H1 (cell line): ENCODE measurements around the gene AGBL5. TPM values are rescaled to one million over a fixed set of nuclear protein-coding genes. Genes with fewer than 3 reads are reported as not detected.
A peak's percentile ranks its signal among the peaks of the same experiment; 100 is the strongest.

Experiments
- CTCF ChIA-PET: fragments of 300-600 bp; sonication (Branson Sonifier 250); formaldehyde crosslinking; loops from one replicate; lab custom pipeline; 2021; ENCODE audit not compliant: partially characterized antibody; lab: Charles Lee
- POLR2A ChIA-PET: fragments of 300-600 bp; sonication (Branson Sonifier 250); formaldehyde crosslinking; loops from one replicate; lab custom pipeline; 2021; ENCODE audit warnings: inconsistent platforms; ENCODE audit not compliant: partially characterized antibody; lab: Charles Lee
- DNase-seq, 2 experiments: peaks; one replicate each; pipeline versions ENCODE4 v3.0.0 to v3.0.0-alpha.2; 2010 to 2022; ENCODE audit warnings: low spot score in 2 of 2, low read depth in 1 of 2, mixed read lengths in 1 of 2
- FAIRE-seq: peaks from 2 replicates; lab custom pipeline; 2011; peaks lifted over from hg19 to GRCh38; lab: Jason Lieb, UNC
- H2AFZ ChIP-seq: 2 replicates; pipeline ENCODE4 v1.8.1; 2012; ENCODE audit warnings: low read length, inconsistent platforms
- H2AK5ac ChIP-seq: 2 replicates; pipeline ENCODE4 v1.6.1; 2013; ENCODE audit warnings: low read depth, low read length
- H2BK120ac ChIP-seq: replicated peaks from 2 replicates; pipeline ENCODE3; 2013; ENCODE audit warnings: low read depth, low read length, inconsistent platforms
- H2BK12ac ChIP-seq: 2 replicates; pipeline ENCODE4 v1.6.1; 2013; ENCODE audit warnings: low read depth, low read length
- H2BK15ac ChIP-seq: 2 replicates; pipeline ENCODE4 v1.6.1; 2013; ENCODE audit warnings: low read length
- H2BK20ac ChIP-seq: 2 replicates; pipeline ENCODE4 v1.6.1; 2013; ENCODE audit warnings: low read length
- H2BK5ac ChIP-seq: 2 replicates; pipeline ENCODE4 v1.6.1; 2013; ENCODE audit warnings: low read depth, low read length
- H3K14ac ChIP-seq: 2 replicates; pipeline ENCODE4 v1.6.1; 2013; ENCODE audit warnings: inconsistent platforms; ENCODE audit not compliant: insufficient read length
- H3K18ac ChIP-seq: 2 replicates; pipeline ENCODE4 v1.6.1; 2013; ENCODE audit warnings: low read length; ENCODE audit errors: extremely low read depth
- H3K23ac ChIP-seq: 2 replicates; pipeline ENCODE4 v1.6.1; 2013; ENCODE audit warnings: inconsistent platforms; ENCODE audit not compliant: insufficient read length
- H3K23me2 ChIP-seq: 2 replicates; pipeline ENCODE4 v1.6.1; 2013; ENCODE audit warnings: low read depth, low read length
- H3K27ac ChIP-seq: 2 replicates; pipeline ENCODE4 v1.6.1; 2011; ENCODE audit warnings: low read depth, low read length, inconsistent platforms
- H3K27me3 ChIP-seq, 4 experiments: replicated peaks in 1 of 4; 1 replicate in 1 of 4; 2 replicates in 3 of 4; pipeline versions ENCODE4 v1.6.1 to v1.8.1; 2011 to 2013; ENCODE audit warnings: low read length in 3 of 4, mild to moderate bottlenecking in 3 of 4, inconsistent platforms in 2 of 4, mixed read lengths in 2 of 4, moderate library complexity in 1 of 4; ENCODE audit not compliant: control insufficient read depth in 3 of 4, insufficient read depth in 3 of 4; ENCODE audit errors: extremely low read depth in 1 of 4
- H3K36me3 ChIP-seq, 4 experiments: 2 replicates each; pipeline versions ENCODE4 v1.6.1 to v1.8.1; 2011 to 2013; ENCODE audit warnings: mild to moderate bottlenecking in 4 of 4, low read length in 3 of 4, moderate library complexity in 2 of 4, control low read depth in 1 of 4, inconsistent platforms in 1 of 4; ENCODE audit not compliant: insufficient read depth in 4 of 4, control insufficient read depth in 2 of 4
- H3K4ac ChIP-seq: replicated peaks from 2 replicates; pipeline ENCODE3; 2013; ENCODE audit warnings: low read length, low read depth, mixed read lengths, inconsistent platforms; ENCODE audit not compliant: insufficient read length
- H3K4me1 ChIP-seq, 4 experiments: replicated peaks in 1 of 4; 1 replicate in 1 of 4; 2 replicates in 3 of 4; pipeline versions ENCODE4 v1.6.1 to v1.8.1; 2011 to 2013; ENCODE audit warnings: low read length in 3 of 4, inconsistent platforms in 2 of 4, mixed read lengths in 1 of 4; ENCODE audit not compliant: insufficient read depth in 4 of 4, control insufficient read depth in 3 of 4
- H3K4me2 ChIP-seq, 2 experiments: 2 replicates each; pipeline versions ENCODE4 v1.6.1 to v1.8.1; 2011 to 2013; ENCODE audit warnings: low read depth in 2 of 2, low read length in 2 of 2, control low read depth in 1 of 2, inconsistent platforms in 1 of 2, mild to moderate bottlenecking in 1 of 2; ENCODE audit not compliant: insufficient read depth in 1 of 2
- H3K4me3 ChIP-seq, 4 experiments: fragments of 200-600, 300-600 bp in 1 of 4; sonication (generic), shearing (Covaris generic), sonication (Bioruptor Twin) in 1 of 4; 2 replicates each; pipeline versions ENCODE4 v1.5.1 to v1.8.1; 2011 to 2016; ENCODE audit warnings: low read length in 4 of 4, low read depth in 3 of 4, control low read depth in 2 of 4, inconsistent platforms in 2 of 4, mild to moderate bottlenecking in 2 of 4, mixed read lengths in 1 of 4, moderate library complexity in 1 of 4; ENCODE audit not compliant: insufficient read depth in 2 of 4; ENCODE audit errors: extremely low read depth in 1 of 4
- H3K56ac ChIP-seq: replicated peaks from 2 replicates; pipeline ENCODE3; 2013; ENCODE audit warnings: low read depth, mild to moderate bottlenecking, mixed read lengths, low read length, inconsistent platforms; ENCODE audit not compliant: insufficient read length
- H3K79me1 ChIP-seq: 2 replicates; pipeline ENCODE4 v1.6.1; 2013; ENCODE audit warnings: low read depth, low read length, control low read depth
- H3K79me2 ChIP-seq, 2 experiments: 2 replicates each; pipeline versions ENCODE4 v1.6.1 to v1.8.1; 2012 to 2013; ENCODE audit warnings: low read length in 2 of 2, mild to moderate bottlenecking in 2 of 2, inconsistent platforms in 1 of 2; ENCODE audit not compliant: insufficient read depth in 2 of 2, control insufficient read depth in 1 of 2
- H3K9ac ChIP-seq, 4 experiments: replicated peaks in 1 of 4; 1 replicate in 1 of 4; 2 replicates in 3 of 4; pipeline versions ENCODE4 v1.6.1 to v1.8.1; 2011 to 2013; ENCODE audit warnings: low read depth in 3 of 4, low read length in 3 of 4, control low read depth in 2 of 4, mild to moderate bottlenecking in 2 of 4, moderate library complexity in 2 of 4, inconsistent platforms in 1 of 4; ENCODE audit errors: extremely low read depth in 1 of 4
- H3K9me3 ChIP-seq, 2 experiments: 2 replicates each; pipeline versions ENCODE4 v1.6.1 to v1.8.1; 2012 to 2013; ENCODE audit warnings: mild to moderate bottlenecking in 2 of 2, moderate library complexity in 2 of 2, control low read depth in 1 of 2, inconsistent platforms in 1 of 2, low read depth in 1 of 2, low read length in 1 of 2, mixed read lengths in 1 of 2; ENCODE audit not compliant: insufficient read depth in 2 of 2
- H4K20me1 ChIP-seq, 2 experiments: replicated peaks in 1 of 2; 2 replicates each; pipeline versions ENCODE3 to v1.8.1; 2011 to 2013; ENCODE audit warnings: inconsistent platforms in 2 of 2, low read length in 2 of 2, mild to moderate bottlenecking in 1 of 2; ENCODE audit not compliant: insufficient read depth in 2 of 2, control insufficient read depth in 1 of 2
- H4K5ac ChIP-seq: 2 replicates; pipeline ENCODE4 v1.6.1; 2013; ENCODE audit warnings: low read length, low read depth, mixed read lengths, inconsistent platforms; ENCODE audit not compliant: insufficient read length
- H4K8ac ChIP-seq: 2 replicates; pipeline ENCODE4 v1.8.0; 2013; ENCODE audit warnings: mild to moderate bottlenecking, moderate library complexity, low read length, inconsistent platforms; ENCODE audit not compliant: insufficient read depth; ENCODE audit errors: extremely low read depth
- H4K91ac ChIP-seq: replicated peaks from 2 replicates; pipeline ENCODE3; 2013; ENCODE audit warnings: low read length, mixed read lengths, inconsistent platforms; ENCODE audit not compliant: insufficient read length
- FOSL1 ChIP-seq: IDR thresholded peaks from 2 replicates; pipeline ENCODE4 v1.6.1; 2011; ENCODE audit warnings: mild to moderate bottlenecking, low read depth, low read length, moderate library complexity; ENCODE audit not compliant: insufficient read depth
- HDAC6 ChIP-seq: IDR thresholded peaks from one replicate; pipeline ENCODE4 v1.7.1; 2012; ENCODE audit warnings: low read depth, mild to moderate bottlenecking, inconsistent platforms, low read length, moderate library complexity
- JUN ChIP-seq: IDR thresholded peaks from 2 replicates; pipeline ENCODE4 v1.6.1; 2011; ENCODE audit warnings: low read depth, mild to moderate bottlenecking, improper control_type of control experiment, low read length
- NANOG ChIP-seq: IDR thresholded peaks from 2 replicates; pipeline ENCODE4 v1.6.1; 2011; ENCODE audit warnings: low read length, low read depth, mild to moderate bottlenecking, inconsistent platforms; ENCODE audit not compliant: insufficient read depth, poor library complexity, severe bottlenecking
- POLR2AphosphoS5 ChIP-seq: IDR thresholded peaks from 2 replicates; pipeline ENCODE4 v1.6.1; 2011; ENCODE audit warnings: low read depth, low read length
- SIRT6 ChIP-seq: IDR thresholded peaks from one replicate; pipeline ENCODE4 v1.7.1; 2012; ENCODE audit warnings: low read length, inconsistent platforms
- SP4 ChIP-seq: IDR thresholded peaks from 2 replicates; pipeline ENCODE4 v1.6.1; 2012; ENCODE audit warnings: low read length, inconsistent platforms
- TCF12 ChIP-seq: IDR thresholded peaks from 2 replicates; pipeline ENCODE4 v1.6.1; 2011; ENCODE audit warnings: low read depth, mild to moderate bottlenecking, low read length
- USF2 ChIP-seq: IDR thresholded peaks from 2 replicates; pipeline ENCODE4 v1.6.1; 2011; ENCODE audit warnings: low read length, improper control_type of control experiment
- YY1 ChIP-seq: IDR thresholded peaks from 2 replicates; pipeline ENCODE4 v1.6.1; 2011; ENCODE audit warnings: low read depth, mild to moderate bottlenecking, low read length
- WGBS, 2 experiments: shearing (Covaris generic) in 1 of 2; methylation state at CpG; one replicate each; pipeline versions ENCODE4 v1.1.6 to v1.1.7; 2013 to 2015; ENCODE audit warnings: low lambda C conversion rate in 2 of 2, mixed read lengths in 2 of 2, inconsistent platforms in 1 of 2, low coverage in 1 of 2, missing lambda C conversion rate in 1 of 2; ENCODE audit not compliant: insufficient replicate concordance in 2 of 2, insufficient coverage in 1 of 2, insufficient read length in 1 of 2; ENCODE audit errors: extremely low coverage in 1 of 2, missing lambda C conversion rate in 1 of 2; 5-methylcytosine and 5-hydroxymethylcytosine counted together
- polyA plus RNA-seq, 7 experiments: library from polyadenylated mRNA; depleted of rRNA in 3 of 7; stranded (reverse) in 5 of 7; unstranded in 2 of 7; fragments of >200 nt in 5 of 7; fragments of 200-250 nt in 2 of 7; gene quantifications; 1 replicate in 5 of 7; 2 replicates in 1 of 7; 4 replicates in 1 of 7; pipeline versions ENCODE4 v1.2.1 to v1.2.3, GENCODE V29; 2011 to 2013; ENCODE audit warnings: missing spikeins in 2 of 7, mixed read lengths in 2 of 7
- total RNA-seq: library from RNA; stranded (reverse); fragmentation: NEBNext Ultra II Directional; extraction: Animal tissue kit (Norgen Biotek cat#: 25700); gene quantifications from 2 replicates; pipeline ENCODE4 v1.2.1, GENCODE V29; 2021

Gene AGBL5
- total and polyA plus RNA-seq, 2 of the 8 experiments (the other 6 are each of a cell fraction or from before 2014, with no cell fraction given) = 45.4 to 62.0 TPM

- peaks cover 7 to 20% (median 12%) of the 10 kb centered on the region in 4 experiments; a peak in 7 of 8 replicates for H3K36me3 ChIP-seq
- H2BK12ac ChIP-seq = no peak overlapping the region
- peak overlapping the region; percentile 28; the same call in 1 of the 2 replicates for H2AFZ ChIP-seq
- no peak overlapping the region for H2AK5ac ChIP-seq
- no peak overlapping the region for H3K4ac ChIP-seq
- H3K27ac ChIP-seq = no peak overlapping the region
- peaks cover 12% of the 10 kb centered on the region; the same call in 1 of the 2 replicates for H3K79me1 ChIP-seq
- no peaks in the 10 kb centered on the region for H3K9me3 ChIP-seq
- no peak overlapping the region for H4K91ac ChIP-seq
- no peak for DNase-seq
- CTCF ChIA-PET = interaction anchor here (0.9 to 2.7 kb wide), 9 partner anchors 8 to 130 kb away, joined by 3 to 20 read pairs (median 6); partner anchors contain the start of genes KHK and PREB
- no peak overlapping the region for H2BK5ac ChIP-seq
- H3K4me3 ChIP-seq = peak overlapping the region; percentile 82 to 99 (median 93); a peak in 7 of 8 replicates
- H2BK120ac ChIP-seq = no peak overlapping the region
- H3K18ac ChIP-seq = no peak overlapping the region
- 0 out of 2 replicates have a peak overlapping the region, but pooled peaks have one; percentile 3 for H2BK20ac ChIP-seq
- no peak for FAIRE-seq
- no peak overlapping the region for H3K56ac ChIP-seq
- no peak overlapping the region for H4K8ac ChIP-seq
- peaks cover 0 to 6% of the 10 kb centered on the region in 2 experiments for H4K20me1 ChIP-seq
- peak overlapping the region; percentile 51 for H4K5ac ChIP-seq
- H3K9ac ChIP-seq = no peak overlapping the region
- H3K27me3 ChIP-seq = 0 out of 7 replicates have a peak, but pooled peaks cover 0 to 3% (median 0%) of the 10 kb centered on the region in 4 experiments
- peak overlapping the region; percentile 85 to 99 for H3K4me2 ChIP-seq
- peaks cover 0 to 12% of the 10 kb centered on the region in 2 experiments; a peak in 3 of 4 replicates for H3K79me2 ChIP-seq
- no peak overlapping the region for H2BK15ac ChIP-seq
- POLR2A ChIA-PET = interaction anchor here (0.9 to 18.5 kb wide), 7 partner anchors 10 to 79 kb away, joined by 3 to 441 read pairs (median 3); partner anchors contain the start of gene AGBL5
- H3K14ac ChIP-seq = no peak overlapping the region
- peaks cover 14% of the 10 kb centered on the region; the same call in 1 of the 2 replicates for H3K23me2 ChIP-seq
- WGBS, 2 experiments = 65% methylated on average over 5 of the region's 5 CpGs; no CpG with 5 or more reads in 1 of the 2 experiments
- H3K4me1 ChIP-seq = peaks cover 0 to 7% (median 4%) of the 10 kb centered on the region in 4 experiments; a peak in 5 of 7 replicates
- no peak overlapping the region for H3K23ac ChIP-seq
- TF ChIP-seq SP4 (no peak), SIRT6 (no peak), YY1 (no peak), NANOG (no peak), POLR2AphosphoS5 (no peak), USF2 (no peak), FOSL1 (no peak), HDAC6 (no peak), JUN (no peak), TCF12 (no peak)
Observed at GRCh38 chr2:27072920-27073319, 21.5 kb downstream of the AGBL5 start.
